Hematopoietic multipotent progenitor cell treated with erythropoietin and hydrocortisone succinate and interleukin-3 and kit ligand, for 17 days (in vitro differentiated cells): ENCODE results near the gene TSSK6.

Experiments used
- DNase-seq: peaks from one replicate; pipeline ENCODE4 v3.0.0-alpha.2; 2015; ENCODE audit warnings: low spot score

Gene TSSK6

GRCh38 chr19:19514881-19515641 lies at the start of gene TSSK6:
TSSK6 (minus strand) TSS chr19:19515548; CDS start chr19:19515427, 121 bp downstream.
- DNase-seq: no peak

- DNase-seq: no peak
Measured at GRCh38 chr19:19563348-19563848, 48.0 kb upstream of the TSSK6 start.

GRCh38 chr19:19562665-19563347 lies 47.5 kb upstream of the TSSK6 start:
- DNase-seq: no peak

DNA sequence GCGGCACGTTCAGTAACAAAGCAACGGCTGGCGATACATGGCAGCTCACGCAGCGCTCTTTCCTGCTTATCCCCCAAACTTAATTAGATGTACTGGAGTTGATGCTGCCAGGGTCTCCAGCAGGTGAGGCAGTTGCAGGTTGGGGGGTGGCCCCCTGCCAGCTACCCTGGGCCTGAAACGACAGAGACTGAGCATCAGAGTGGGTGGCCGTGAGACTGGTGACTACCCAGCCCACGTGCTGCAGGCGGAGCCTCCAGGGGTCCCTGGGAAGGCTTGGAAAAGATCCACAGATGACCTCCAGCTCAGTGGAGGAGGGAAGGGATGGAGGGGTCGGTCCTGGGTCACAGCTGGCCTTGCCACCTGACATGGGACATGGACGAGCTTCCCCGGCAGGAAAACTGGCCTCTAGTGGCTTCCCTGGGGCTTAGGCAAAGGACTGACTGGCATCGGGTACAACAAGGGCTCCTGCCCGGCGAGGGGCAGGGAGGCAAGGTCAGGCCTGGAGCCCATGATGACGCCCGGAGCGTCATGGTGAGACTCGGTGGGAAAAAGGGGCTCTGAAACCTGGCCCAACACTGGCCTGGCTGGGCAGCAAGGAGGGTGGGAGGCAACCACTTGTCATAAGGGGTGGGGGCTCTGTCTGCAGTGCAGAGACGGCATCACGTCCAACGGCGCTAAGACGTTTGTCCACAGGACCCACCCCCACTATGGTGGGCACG lies 46.8 kb upstream of the TSSK6 start:
- DNase-seq: no peak

DNA sequence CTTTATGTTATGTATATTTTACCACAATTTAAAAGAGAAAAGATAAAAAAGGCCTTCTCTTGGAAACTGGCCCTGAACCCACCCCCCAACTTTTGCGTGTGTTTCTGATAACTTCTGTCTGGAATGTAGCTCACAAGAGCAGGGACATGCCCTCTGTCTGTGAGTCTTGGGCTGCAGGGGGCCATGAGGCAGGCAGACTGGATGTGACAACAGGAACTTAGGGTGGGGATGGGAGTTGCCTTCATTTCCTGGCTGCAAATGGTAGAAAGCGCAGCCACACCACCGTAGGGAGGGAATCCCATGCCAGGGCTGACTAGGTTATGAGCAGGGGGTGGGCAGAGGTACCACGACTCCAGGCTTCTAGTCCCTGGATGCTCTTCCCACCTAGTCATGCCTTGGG lies 44.6 kb upstream of the TSSK6 start:
- DNase-seq: no peak

GRCh38 chr19:19558636-19559035 lies 43.3 kb upstream of the TSSK6 start:
- no peak for DNase-seq

DNA sequence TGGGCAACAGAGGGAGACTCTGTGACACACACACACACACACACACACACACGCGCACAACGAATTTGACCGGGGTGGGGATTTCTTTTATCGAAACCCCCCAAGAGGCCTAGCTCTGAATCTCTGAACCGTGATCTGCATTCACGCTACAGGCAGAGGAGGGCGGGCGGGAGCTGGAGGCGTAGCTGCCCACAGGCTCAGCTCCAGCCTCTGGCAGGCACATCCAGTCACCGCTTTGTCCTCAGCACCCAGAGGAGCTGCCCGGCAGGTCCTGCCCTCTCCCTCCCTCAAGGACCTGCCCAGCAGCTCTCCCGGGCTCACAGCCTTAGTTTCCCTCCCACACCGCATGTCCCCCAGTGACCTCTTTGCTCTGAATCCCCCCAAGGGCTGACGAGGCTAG lies 42.7 kb upstream of the TSSK6 start:
- DNase-seq: no peak

DNA sequence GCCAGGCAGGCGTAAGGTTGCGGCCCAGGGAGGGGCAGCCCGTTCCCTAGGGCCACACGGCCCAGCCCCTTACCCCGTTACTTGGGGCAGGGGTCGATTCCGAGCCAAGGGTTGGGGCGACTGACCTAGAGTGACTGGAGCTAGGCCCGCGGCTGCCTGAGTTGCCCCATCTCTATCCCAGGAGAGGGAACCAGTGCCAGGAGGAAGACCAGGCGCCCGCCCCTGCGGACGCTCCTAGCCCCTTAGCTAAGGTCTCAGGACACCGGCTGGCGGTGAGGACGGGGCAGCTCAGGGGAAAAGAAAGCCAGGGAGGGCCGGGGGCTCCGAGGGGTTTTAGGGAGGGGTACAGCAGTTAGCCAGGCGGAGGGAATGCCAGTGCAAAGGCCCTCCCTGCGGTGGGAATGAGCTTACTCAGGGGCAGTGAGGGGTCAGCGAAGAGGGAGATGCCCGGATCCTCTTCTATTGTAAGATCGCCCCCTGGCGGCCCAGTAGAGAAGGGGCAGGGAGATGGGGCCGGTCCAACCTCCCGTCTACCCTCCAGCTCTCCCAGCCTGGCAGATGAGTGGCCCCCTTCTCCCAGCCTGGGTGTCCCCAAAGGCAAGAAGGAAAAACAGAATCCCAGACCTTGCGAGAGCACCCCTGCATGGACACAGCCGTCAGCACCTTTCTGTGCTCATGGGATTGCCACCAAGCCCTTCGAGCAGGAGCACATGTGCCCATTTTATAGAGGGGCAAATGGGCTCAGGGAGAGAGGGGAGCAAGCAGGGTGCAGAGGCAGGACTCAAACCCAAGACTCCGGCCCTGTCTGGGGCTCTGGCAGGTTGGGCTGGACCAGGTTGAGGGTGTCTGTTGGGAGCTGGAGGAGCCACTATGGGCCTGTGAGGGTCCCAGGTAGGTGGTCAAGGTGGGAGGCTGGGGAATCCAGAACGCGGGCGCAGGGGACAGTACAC lies 39.0 kb upstream of the TSSK6 start:
- peak; percentile 62 for DNase-seq

DNA sequence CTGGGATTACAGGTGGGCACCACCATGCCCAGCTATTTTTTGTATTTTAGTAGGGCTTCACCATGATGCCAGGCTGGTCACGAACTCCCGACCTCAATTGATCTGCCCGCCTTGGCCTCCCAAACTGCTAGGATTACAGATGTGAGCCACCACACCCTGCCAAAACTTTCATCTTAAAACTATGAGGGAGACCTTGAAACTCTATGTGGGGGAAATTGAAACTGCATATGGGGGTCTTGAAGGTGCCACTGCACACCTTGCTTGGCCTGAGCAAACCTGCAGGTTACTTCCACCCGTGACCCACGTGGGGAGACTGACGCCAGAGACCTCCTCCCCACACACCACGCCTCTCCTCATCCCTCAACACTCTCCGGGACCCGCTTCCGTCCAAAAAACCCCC lies 38.3 kb upstream of the TSSK6 start:
- no peak for DNase-seq

GRCh38 chr19:19552798-19553197 lies 37.5 kb upstream of the TSSK6 start:
- DNase-seq: no peak

- no peak for DNase-seq
Measured at GRCh38 chr19:19551853-19552192, 36.5 kb upstream of the TSSK6 start.

GRCh38 chr19:19550972-19551852 lies 35.9 kb upstream of the TSSK6 start:
- no peak for DNase-seq

- DNase-seq: no peak
Measured at GRCh38 chr19:19550485-19550929, 35.2 kb upstream of the TSSK6 start.

DNA sequence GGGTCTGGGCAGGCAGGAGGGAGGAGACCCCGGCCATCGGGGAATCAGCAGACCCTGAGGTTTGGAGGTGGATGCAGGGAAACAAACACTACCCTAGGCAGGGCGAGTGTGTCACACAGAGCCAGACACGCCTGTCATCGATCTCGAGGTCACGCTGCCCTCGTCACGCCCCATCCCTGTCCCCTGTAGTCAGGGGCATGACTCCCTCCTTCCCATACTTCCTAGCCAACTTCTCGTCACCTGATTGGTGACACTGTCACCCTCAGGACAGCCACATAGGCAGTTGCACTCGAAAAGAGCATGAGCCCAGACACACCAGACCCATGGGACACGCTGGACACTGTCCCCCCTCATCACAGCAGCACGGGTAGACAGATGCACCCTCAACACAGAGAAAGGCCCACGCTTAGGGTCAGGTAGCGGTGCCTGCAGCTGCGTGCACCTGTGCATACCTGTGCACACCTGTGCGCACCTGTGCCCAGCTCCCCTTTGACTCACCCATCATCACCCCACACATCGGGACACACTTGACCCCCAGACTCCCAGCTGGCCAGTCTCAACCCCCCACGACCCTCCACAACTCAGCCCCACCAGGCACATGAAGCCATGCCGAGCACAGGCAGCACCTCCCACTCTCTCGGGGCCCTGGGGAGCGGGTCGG lies 34.6 kb upstream of the TSSK6 start:
- DNase-seq: no peak

DNA sequence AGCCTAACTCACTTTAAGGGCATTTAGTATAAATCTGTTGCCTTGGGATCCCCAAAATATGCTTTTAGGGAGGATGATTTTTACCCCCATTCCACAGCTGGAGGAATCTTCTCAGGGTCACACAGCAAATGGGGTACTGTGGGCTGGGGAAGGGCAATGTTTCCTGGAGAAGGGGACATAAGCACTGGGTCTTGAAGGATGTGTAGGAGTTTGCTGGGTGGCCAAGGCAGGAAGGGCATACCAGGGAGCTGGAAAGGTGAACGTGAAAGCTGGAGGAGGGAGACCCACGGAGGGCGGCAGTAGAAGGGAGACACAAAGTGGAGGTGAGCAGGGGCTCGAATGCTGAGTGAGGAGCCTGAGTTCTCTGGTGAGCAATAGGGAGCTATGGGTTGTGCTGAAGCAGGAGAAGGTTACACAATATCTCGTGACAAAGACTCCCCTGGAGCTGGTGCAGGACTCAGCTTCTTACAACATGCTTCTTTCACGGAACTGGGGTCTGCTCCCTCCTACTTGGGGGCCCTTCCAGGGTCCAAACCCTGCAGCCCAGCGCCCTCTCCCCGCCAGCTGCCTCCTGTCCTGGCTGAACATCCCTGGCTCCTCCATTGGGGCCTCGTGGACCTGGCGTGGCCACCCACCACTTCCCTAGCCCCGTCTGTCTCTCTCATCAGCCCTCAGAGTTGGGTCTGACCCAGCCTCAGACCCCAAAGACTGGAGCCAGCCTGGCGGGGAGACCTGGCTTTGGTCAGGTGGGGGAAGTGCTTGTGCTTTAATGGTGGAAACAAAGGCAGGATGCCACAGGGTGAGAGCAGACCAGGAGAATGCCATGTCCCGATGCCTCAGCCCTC lies 33.8 kb upstream of the TSSK6 start:
- no peak for DNase-seq

GRCh38 chr19:19547674-19548336 lies 32.5 kb upstream of the TSSK6 start:
- no peak for DNase-seq

GRCh38 chr19:19546751-19547162 lies 31.4 kb upstream of the TSSK6 start:
- no peak for DNase-seq

DNA sequence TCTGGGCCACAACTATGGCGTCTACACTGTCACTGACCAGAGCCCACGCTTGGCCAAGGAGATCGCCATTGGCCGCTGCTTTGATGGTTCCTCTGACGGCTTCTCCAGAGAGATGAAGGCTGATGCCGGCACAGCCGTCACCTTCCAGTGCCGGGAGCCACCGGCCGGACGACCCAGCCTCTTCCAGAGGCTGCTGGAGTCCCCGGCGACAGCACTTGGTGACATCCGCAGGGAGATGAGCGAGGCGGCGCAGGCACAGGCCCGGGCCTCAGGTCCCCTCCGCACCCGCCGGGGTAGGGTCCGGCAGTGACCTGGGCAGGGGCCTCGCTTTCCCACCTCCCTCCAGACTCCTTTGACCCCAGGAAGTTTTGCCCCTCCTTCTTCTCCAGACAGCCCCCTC lies 30.4 kb upstream of the TSSK6 start:
- no peak for DNase-seq
